ENCODE results near the gene RIPK1.

GRCh38 chr6:3114377-3114776 is 46.1 kb downstream of the RIPK1 start:
- TF ChIP-seq CTCF (IDR thresholded peaks at IDR 0.05 in 2 of 3, conservative IDR thresholded peaks at IDR 0.05 in 1 of 3; ENCODE audit: borderline replicate concordance in 1 of 3, insufficient read depth in 1 of 3, low read depth in 2 of 3, low read length in 2 of 3) (no peak), RAD21 (IDR thresholded peaks at IDR 0.05; ENCODE audit: low read depth) (no peak), CEBPB (IDR thresholded peaks at IDR 0.05; ENCODE audit: low read depth) (no peak), MAX (IDR thresholded peaks at IDR 0.05) (no peak), SP1 (IDR thresholded peaks at IDR 0.05; ENCODE audit: low read depth) (no peak)

Measured in HCT116 (cell line).